Inflammatory macrophage (primary cell): ENCODE measurements around the gene WFDC5.
A peak's percentile ranks its signal among the peaks of the same experiment; 100 is the strongest.

Experiments
- DNase-seq, 2 donors: peaks; one replicate each; pipeline ENCODE4 v3.0.0-alpha.2; 2020 to 2022

Gene WFDC5

GRCh38 chr20:45113865-45114264, 1.1 kb downstream of the WFDC5 start:
- no peak for DNase-seq

GRCh38 chr20:45112754-45113153, 2.2 kb downstream of the WFDC5 start:
- DNase-seq, result no peak

GRCh38 chr20:45111799-45112471, 3.0 kb downstream of the WFDC5 start:
- DNase-seq, result no peak

GRCh38 chr20:45111285-45111684, 3.7 kb downstream of the WFDC5 start:
- no peak for DNase-seq

GRCh38 chr20:45110301-45110700, 4.7 kb downstream of the WFDC5 start:
- DNase-seq, result no peak

GRCh38 chr20:45109634-45110033, 5.3 kb downstream of the WFDC5 start:
- no peak for DNase-seq

GRCh38 chr20:45105317-45105716, 9.7 kb downstream of the WFDC5 start:
- no peak for DNase-seq

GRCh38 chr20:45104786-45105185, 10.2 kb downstream of the WFDC5 start:
- no peak for DNase-seq

GRCh38 chr20:45103072-45103471, 11.9 kb downstream of the WFDC5 start:
- DNase-seq, result no peak

GRCh38 chr20:45101333-45101850, 13.6 kb downstream of the WFDC5 start:
- DNase-seq, result no peak

- DNase-seq, result no peak
Observed at GRCh38 chr20:45100563-45101245, 14.3 kb downstream of the WFDC5 start, which contains the start of gene KCNS1. Gene KCNS1 (minus strand): TSS chr20:45101127. CDS start chr20:45099236, 1,891 bp downstream.

GRCh38 chr20:45098103-45098773, 16.7 kb downstream of the WFDC5 start:
- DNase-seq, result peak; percentile 3 to 39

GRCh38 chr20:45097485-45098102, 17.4 kb downstream of the WFDC5 start:
- DNase-seq, result peak; percentile 54 to 71

- DNase-seq, result no peak
Observed at GRCh38 chr20:45096781-45097180, 18.2 kb downstream of the WFDC5 start.

GRCh38 chr20:45095805-45096238, 19.2 kb downstream of the WFDC5 start:
- peak; percentile 48 to 70 for DNase-seq

- no peak for DNase-seq
Observed at GRCh38 chr20:45094864-45095574, 20.0 kb downstream of the WFDC5 start.

GRCh38 chr20:45094201-45094600, 20.8 kb downstream of the WFDC5 start:
- DNase-seq, result no peak

- DNase-seq, result no peak
Observed at GRCh38 chr20:45092898-45093297, 22.1 kb downstream of the WFDC5 start.

GRCh38 chr20:45091366-45091765, 23.6 kb downstream of the WFDC5 start:
- peak in 1 of 2 donors; percentile 21 for DNase-seq

- DNase-seq, result no peak
Observed at GRCh38 chr20:45090481-45090880, 24.5 kb downstream of the WFDC5 start.

- no peak for DNase-seq
Observed at GRCh38 chr20:45088247-45088646, 26.7 kb downstream of the WFDC5 start.

- DNase-seq, result no peak
Observed at GRCh38 chr20:45087814-45088213, 27.2 kb downstream of the WFDC5 start.
